K562 (cell line): ENCODE measurements around the gene PAIP1. TPM values are rescaled to one million over a fixed set of nuclear protein-coding genes. Genes with fewer than 3 reads are reported as not detected.

ENCODE experiments used
- CREB1 ChIP-seq, 2 experiments: sonication (generic) in 1 of 2; formaldehyde crosslinking in 1 of 2; IDR thresholded peaks; 2 replicates each; pipeline versions ENCODE4 v1.6.1 to v1.8.0; 2012 to 2022; ENCODE audit warnings: inconsistent platforms in 1 of 2, mild to moderate bottlenecking in 1 of 2, missing genetic modification reagents in 1 of 2, moderate library complexity in 1 of 2
- FOXK1 ChIP-seq: sonication (generic); formaldehyde crosslinking; IDR thresholded peaks from 2 replicates; pipeline ENCODE4 v1.8.0; 2022; ENCODE audit warnings: missing genetic modification reagents, mild to moderate bottlenecking, borderline replicate concordance
- GABPB1 ChIP-seq: sonication (generic); formaldehyde crosslinking; IDR thresholded peaks from 2 replicates; pipeline ENCODE4 v1.8.0; 2022; ENCODE audit warnings: mild to moderate bottlenecking, missing genetic modification reagents
- HDAC1 ChIP-seq, 2 experiments: fragments of 450-650 bp; IDR thresholded peaks; 2 replicates each; pipeline ENCODE4 v1.6.1; 2016 to 2017; ENCODE audit warnings: inconsistent platforms in 1 of 2, mild to moderate bottlenecking in 1 of 2, moderate library complexity in 1 of 2
- HLTF ChIP-seq: fragments of 450-650 bp; IDR thresholded peaks from 2 replicates; pipeline ENCODE4 v1.6.1; 2016
- KDM4B ChIP-seq, 2 experiments: fragments of 450-650 bp in 1 of 2; sonication (generic) in 1 of 2; IDR thresholded peaks; 2 replicates each; pipeline ENCODE4 v1.6.1; 2016 to 2017; ENCODE audit warnings: borderline replicate concordance in 2 of 2, antibody characterized with exemption in 1 of 2, low read depth in 1 of 2, mild to moderate bottlenecking in 1 of 2
- NR2C2 ChIP-seq, 2 experiments: fragments of 200-800 bp in 1 of 2; sonication (Bioruptor generic) in 1 of 2; sonication (generic) in 1 of 2; formaldehyde crosslinking in 1 of 2; IDR thresholded peaks; 2 replicates each; pipeline versions ENCODE4 v1.6.1 to v1.8.0; 2016 to 2022; ENCODE audit warnings: mild to moderate bottlenecking in 1 of 2, missing compliant biosample characterization in 1 of 2, missing genetic modification characterization in 1 of 2, missing genetic modification reagents in 1 of 2
- OTX1 ChIP-seq: fragments of 450-650 bp; formaldehyde crosslinking; IDR thresholded peaks from 2 replicates; pipeline ENCODE4 v1.4.0; 2022; ENCODE audit warnings: mild to moderate bottlenecking
- PHF21A ChIP-seq: fragments of 450-650 bp; IDR thresholded peaks from 2 replicates; pipeline ENCODE4 v1.6.1; 2017; ENCODE audit warnings: low read depth, borderline replicate concordance
- SMARCA5 ChIP-seq: fragments of 450-650 bp; IDR thresholded peaks from 2 replicates; pipeline ENCODE4 v1.6.1; 2016
- ZC3H11A ChIP-seq: IDR thresholded peaks from 2 replicates; pipeline ENCODE4 v1.6.1; 2012; ENCODE audit warnings: low read depth, low read length, improper control_type of control experiment
- ZNF124 ChIP-seq: sonication (generic); formaldehyde crosslinking; IDR thresholded peaks from 2 replicates; pipeline ENCODE4 v1.8.1; 2022; ENCODE audit warnings: missing genetic modification reagents
- ZNF232 ChIP-seq: sonication (generic); formaldehyde crosslinking; IDR thresholded peaks from 2 replicates; pipeline ENCODE4 v1.8.0; 2022; ENCODE audit warnings: mild to moderate bottlenecking, missing genetic modification reagents
- ZNF282 ChIP-seq: sonication (generic); formaldehyde crosslinking; IDR thresholded peaks from 2 replicates; pipeline ENCODE4 v1.8.1; 2023; ENCODE audit warnings: missing genetic modification reagents
- polyA plus RNA-seq, 8 experiments: library from polyadenylated mRNA; depleted of rRNA in 4 of 8; stranded (reverse) in 5 of 8; unstranded in 3 of 8; fragments of >200 nt; fragmentation: Nextera tagmentation in 2 of 8; fragmentation: Illumina TruSeq in 1 of 8; extraction: Ambion mirVana in 2 of 8; extraction: Trizol in 1 of 8; gene quantifications; 2 replicates each; pipeline versions ENCODE4 v1.2.1 to v1.2.3, GENCODE V29; 2011 to 2014; ENCODE audit warnings: inconsistent platforms in 1 of 8, missing spikeins in 1 of 8
- total RNA-seq, 7 experiments: library from RNA; depleted of rRNA in 6 of 7; stranded (reverse); fragments of >200 nt in 6 of 7; fragmentation: Illumina TruSeq in 2 of 7; extraction: Trizol in 2 of 7; gene quantifications; 2 replicates each; pipeline versions ENCODE4 v1.2.1 to v1.2.3, GENCODE V29; 2011 to 2021; ENCODE audit warnings: low replicate concordance in 1 of 7
- TF ChIP-seq, protein P1 (sequence below), 2 experiments: fragments of 450-650 bp; IDR thresholded peaks; 2 replicates each; pipeline ENCODE4 v1.6.1; 2018; ENCODE audit warnings: mild to moderate bottlenecking in 2 of 2, low read depth in 1 of 2; ENCODE audit not compliant: partially characterized antibody in 2 of 2
- TF ChIP-seq, protein P2 (sequence below): IDR thresholded peaks from 2 replicates; pipeline ENCODE4 v1.6.1; 2011; ENCODE audit warnings: borderline replicate concordance, low read depth, mild to moderate bottlenecking, moderate library complexity, low read length; ENCODE audit not compliant: insufficient read depth, poor library complexity, severe bottlenecking
- TF ChIP-seq, protein P3 (sequence below): sonication (generic); formaldehyde crosslinking; IDR thresholded peaks from 2 replicates; pipeline ENCODE4 v1.8.0; 2023; ENCODE audit warnings: mild to moderate bottlenecking, missing genetic modification reagents

The PAIP1 gene
- total and polyA plus RNA-seq, 9 of the 15 experiments (the other 6 are each of a cell fraction or from before 2014, with no cell fraction given) = 51.7 to 181 (median 102) TPM

DNA sequence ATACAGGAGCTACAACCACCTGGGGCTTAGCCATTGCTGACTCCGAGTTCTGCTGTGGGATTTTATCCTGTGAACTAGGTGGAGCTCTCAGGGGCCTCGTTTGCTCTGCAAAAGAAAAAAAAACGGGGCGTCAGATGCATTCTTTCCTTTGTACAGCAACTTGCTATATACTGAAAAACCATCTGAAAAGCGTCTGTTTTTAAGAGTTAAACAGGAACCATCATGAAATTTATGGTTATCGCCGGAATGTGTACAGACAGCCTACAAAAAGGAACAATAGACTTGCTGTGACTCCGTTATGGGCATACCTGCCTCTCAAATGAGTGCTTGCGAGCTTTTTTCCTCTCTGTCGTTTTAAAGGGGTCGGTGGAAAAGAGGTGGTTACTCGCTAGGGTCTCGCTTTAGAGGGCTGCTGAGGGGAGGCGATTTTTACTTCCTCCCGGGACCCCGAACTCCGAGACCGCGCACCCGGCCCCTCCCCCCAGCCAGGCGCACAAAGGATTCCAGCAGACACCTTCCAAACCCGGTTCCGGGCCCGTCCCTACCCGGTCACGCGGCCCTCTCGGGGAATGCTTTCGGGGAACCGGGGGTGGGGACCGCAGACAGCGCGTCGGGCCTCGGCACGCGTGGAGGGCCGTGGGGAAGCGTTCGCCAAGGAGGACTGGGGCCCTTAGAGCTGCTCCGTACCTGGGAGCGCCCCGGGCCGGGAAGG lies 826 bp downstream of the PAIP1 start (continued):
- TF ChIP-seq, protein P1, sequence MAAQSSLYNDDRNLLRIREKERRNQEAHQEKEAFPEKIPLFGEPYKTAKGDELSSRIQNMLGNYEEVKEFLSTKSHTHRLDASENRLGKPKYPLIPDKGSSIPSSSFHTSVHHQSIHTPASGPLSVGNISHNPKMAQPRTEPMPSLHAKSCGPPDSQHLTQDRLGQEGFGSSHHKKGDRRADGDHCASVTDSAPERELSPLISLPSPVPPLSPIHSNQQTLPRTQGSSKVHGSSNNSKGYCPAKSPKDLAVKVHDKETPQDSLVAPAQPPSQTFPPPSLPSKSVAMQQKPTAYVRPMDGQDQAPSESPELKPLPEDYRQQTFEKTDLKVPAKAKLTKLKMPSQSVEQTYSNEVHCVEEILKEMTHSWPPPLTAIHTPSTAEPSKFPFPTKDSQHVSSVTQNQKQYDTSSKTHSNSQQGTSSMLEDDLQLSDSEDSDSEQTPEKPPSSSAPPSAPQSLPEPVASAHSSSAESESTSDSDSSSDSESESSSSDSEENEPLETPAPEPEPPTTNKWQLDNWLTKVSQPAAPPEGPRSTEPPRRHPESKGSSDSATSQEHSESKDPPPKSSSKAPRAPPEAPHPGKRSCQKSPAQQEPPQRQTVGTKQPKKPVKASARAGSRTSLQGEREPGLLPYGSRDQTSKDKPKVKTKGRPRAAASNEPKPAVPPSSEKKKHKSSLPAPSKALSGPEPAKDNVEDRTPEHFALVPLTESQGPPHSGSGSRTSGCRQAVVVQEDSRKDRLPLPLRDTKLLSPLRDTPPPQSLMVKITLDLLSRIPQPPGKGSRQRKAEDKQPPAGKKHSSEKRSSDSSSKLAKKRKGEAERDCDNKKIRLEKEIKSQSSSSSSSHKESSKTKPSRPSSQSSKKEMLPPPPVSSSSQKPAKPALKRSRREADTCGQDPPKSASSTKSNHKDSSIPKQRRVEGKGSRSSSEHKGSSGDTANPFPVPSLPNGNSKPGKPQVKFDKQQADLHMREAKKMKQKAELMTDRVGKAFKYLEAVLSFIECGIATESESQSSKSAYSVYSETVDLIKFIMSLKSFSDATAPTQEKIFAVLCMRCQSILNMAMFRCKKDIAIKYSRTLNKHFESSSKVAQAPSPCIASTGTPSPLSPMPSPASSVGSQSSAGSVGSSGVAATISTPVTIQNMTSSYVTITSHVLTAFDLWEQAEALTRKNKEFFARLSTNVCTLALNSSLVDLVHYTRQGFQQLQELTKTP (IDR thresholded peaks at IDR 0.05; ENCODE audit: low read depth in 1 of 2, partially characterized antibody in 2 of 2) = no peak
- TF ChIP-seq CREB1 (IDR thresholded peaks at IDR 0.05) (no peak), CREB1 (CRISPR knock-in tag; IDR thresholded peaks at IDR 0.05) (peak; percentile 43; the same call in 1 of the 2 replicates), HLTF (no peak), HDAC1 (IDR thresholded peaks at IDR 0.05) (peak in 1 of 2 experiments; percentile 15; a peak in 2 of 4 replicates), PHF21A (no peak), ZNF282 (CRISPR knock-in tag) (no peak), NR2C2 (CRISPR knock-in tag; IDR thresholded peaks at IDR 0.05) (0 out of 2 replicates have a peak, but pooled peaks have one; percentile 46), NR2C2 (tag; IDR thresholded peaks at IDR 0.05) (no peak), KDM4B (IDR thresholded peaks at IDR 0.05; ENCODE audit: borderline replicate concordance in 2 of 2, low read depth in 1 of 2) (peak in 1 of 2 experiments; percentile 67; a peak in 1 of 4 replicates), SMARCA5 (no peak), ZNF124 (no peak), OTX1 (no peak), GABPB1 (CRISPR knock-in tag) (no peak), ZC3H11A (no peak), FOXK1 (CRISPR knock-in tag) (peak; percentile 17; the same call in 1 of the 2 replicates), ZNF232 (CRISPR knock-in tag) (no peak)
- TF ChIP-seq, protein P2, sequence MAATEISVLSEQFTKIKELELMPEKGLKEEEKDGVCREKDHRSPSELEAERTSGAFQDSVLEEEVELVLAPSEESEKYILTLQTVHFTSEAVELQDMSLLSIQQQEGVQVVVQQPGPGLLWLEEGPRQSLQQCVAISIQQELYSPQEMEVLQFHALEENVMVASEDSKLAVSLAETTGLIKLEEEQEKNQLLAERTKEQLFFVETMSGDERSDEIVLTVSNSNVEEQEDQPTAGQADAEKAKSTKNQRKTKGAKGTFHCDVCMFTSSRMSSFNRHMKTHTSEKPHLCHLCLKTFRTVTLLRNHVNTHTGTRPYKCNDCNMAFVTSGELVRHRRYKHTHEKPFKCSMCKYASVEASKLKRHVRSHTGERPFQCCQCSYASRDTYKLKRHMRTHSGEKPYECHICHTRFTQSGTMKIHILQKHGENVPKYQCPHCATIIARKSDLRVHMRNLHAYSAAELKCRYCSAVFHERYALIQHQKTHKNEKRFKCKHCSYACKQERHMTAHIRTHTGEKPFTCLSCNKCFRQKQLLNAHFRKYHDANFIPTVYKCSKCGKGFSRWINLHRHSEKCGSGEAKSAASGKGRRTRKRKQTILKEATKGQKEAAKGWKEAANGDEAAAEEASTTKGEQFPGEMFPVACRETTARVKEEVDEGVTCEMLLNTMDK = no peak
- TF ChIP-seq, protein P3, sequence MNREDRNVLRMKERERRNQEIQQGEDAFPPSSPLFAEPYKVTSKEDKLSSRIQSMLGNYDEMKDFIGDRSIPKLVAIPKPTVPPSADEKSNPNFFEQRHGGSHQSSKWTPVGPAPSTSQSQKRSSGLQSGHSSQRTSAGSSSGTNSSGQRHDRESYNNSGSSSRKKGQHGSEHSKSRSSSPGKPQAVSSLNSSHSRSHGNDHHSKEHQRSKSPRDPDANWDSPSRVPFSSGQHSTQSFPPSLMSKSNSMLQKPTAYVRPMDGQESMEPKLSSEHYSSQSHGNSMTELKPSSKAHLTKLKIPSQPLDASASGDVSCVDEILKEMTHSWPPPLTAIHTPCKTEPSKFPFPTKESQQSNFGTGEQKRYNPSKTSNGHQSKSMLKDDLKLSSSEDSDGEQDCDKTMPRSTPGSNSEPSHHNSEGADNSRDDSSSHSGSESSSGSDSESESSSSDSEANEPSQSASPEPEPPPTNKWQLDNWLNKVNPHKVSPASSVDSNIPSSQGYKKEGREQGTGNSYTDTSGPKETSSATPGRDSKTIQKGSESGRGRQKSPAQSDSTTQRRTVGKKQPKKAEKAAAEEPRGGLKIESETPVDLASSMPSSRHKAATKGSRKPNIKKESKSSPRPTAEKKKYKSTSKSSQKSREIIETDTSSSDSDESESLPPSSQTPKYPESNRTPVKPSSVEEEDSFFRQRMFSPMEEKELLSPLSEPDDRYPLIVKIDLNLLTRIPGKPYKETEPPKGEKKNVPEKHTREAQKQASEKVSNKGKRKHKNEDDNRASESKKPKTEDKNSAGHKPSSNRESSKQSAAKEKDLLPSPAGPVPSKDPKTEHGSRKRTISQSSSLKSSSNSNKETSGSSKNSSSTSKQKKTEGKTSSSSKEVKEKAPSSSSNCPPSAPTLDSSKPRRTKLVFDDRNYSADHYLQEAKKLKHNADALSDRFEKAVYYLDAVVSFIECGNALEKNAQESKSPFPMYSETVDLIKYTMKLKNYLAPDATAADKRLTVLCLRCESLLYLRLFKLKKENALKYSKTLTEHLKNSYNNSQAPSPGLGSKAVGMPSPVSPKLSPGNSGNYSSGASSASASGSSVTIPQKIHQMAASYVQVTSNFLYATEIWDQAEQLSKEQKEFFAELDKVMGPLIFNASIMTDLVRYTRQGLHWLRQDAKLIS (CRISPR knock-in tag) = peak; percentile 71; the same call in 1 of the 2 replicates
